Upper lobe of right lung (tissue), 1 donor: Measurements from ENCODE around the gene ARHGAP40. TPM values are rescaled to one million over a fixed set of nuclear protein-coding genes. Genes with fewer than 3 reads are reported as not detected.

Experiments used
- ATAC-seq: fragments of 200-7000 bp; cut with Tn5 transposase; one replicate; pipeline ENCODE4 v1.9.1; 2020; ENCODE audit warnings: mild to moderate bottlenecking, moderate library complexity
- DNase-seq: peaks from one replicate; pipeline ENCODE4 v3.0.0-alpha.2; 2020
- H3K27ac ChIP-seq: fragments of 200-600 bp; one replicate; pipeline ENCODE4 v1.8.0; 2022
- H3K27me3 ChIP-seq: fragments of 200-600 bp; one replicate; pipeline ENCODE4 v1.8.0; 2022; ENCODE audit warnings: mild to moderate bottlenecking
- H3K36me3 ChIP-seq: fragments of 200-600 bp; one replicate; pipeline ENCODE4 v1.8.0; 2022
- H3K4me1 ChIP-seq: fragments of 200-600 bp; one replicate; pipeline ENCODE4 v1.8.0; 2022
- H3K4me3 ChIP-seq: fragments of 200-600 bp; one replicate; pipeline ENCODE4 v1.8.0; 2022; ENCODE audit warnings: mild to moderate bottlenecking
- H3K9me3 ChIP-seq: fragments of 200-600 bp; one replicate; pipeline ENCODE4 v1.8.0; 2022
- intact Hi-C: fragments of 100-400 bp; cut with DNase I; formaldehyde crosslinking; loops from one replicate; pipeline ENCODE4 v1.11.0; 2022
- total RNA-seq: library from RNA; stranded (reverse); fragmentation: NEBNext Ultra II Directional; extraction: Animal tissue kit (Norgen Biotek cat#: 25700); gene quantifications from one replicate; pipeline ENCODE4 v1.2.1, GENCODE V29; 2021
- TF ChIP-seq, protein P1 (sequence below): fragments of 200-600 bp; IDR thresholded peaks from one replicate; pipeline ENCODE4 v1.8.0; 2022; ENCODE audit warnings: antibody characterized with exemption
- donor health status: DM: no; HTN: yes; CAD: no; lungs with severe emphysema.

ARHGAP40 gene
- total RNA-seq, 1 donor from 2014 or later = 0.72 TPM

DNA sequence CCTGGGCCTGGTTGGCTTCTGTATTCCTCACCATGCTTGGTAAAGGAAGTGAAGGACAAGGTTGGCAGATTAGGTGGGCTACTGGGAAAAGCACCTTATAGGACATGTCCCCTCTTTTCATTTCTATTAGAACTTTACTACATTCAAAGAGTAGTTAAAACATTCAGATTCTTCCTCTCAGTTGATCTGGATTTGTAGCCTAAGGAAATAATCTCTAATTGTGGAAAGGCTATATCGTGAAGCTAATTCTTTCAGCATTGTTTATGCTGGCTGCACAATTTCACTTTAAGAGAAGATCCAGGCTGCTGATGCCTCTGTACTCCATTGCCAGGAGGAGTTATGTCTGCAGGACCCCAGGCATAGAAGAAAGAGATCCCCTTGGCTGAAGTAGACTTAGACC, 58.8 kb downstream of the ARHGAP40 start:
- ATAC-seq (no peak), DNase-seq (no peak)
- Histone ChIP-seq H3K27me3 (peaks cover 40% of the 10 kb centered on the region), H3K27ac (no peak overlapping the region), H3K9me3 (no peaks in the 10 kb centered on the region), H3K36me3 (no peaks in the 10 kb centered on the region), H3K4me3 (no peak overlapping the region), H3K4me1 (no peaks in the 10 kb centered on the region)
- intact Hi-C loops = no loop called here
- TF ChIP-seq, protein P1, sequence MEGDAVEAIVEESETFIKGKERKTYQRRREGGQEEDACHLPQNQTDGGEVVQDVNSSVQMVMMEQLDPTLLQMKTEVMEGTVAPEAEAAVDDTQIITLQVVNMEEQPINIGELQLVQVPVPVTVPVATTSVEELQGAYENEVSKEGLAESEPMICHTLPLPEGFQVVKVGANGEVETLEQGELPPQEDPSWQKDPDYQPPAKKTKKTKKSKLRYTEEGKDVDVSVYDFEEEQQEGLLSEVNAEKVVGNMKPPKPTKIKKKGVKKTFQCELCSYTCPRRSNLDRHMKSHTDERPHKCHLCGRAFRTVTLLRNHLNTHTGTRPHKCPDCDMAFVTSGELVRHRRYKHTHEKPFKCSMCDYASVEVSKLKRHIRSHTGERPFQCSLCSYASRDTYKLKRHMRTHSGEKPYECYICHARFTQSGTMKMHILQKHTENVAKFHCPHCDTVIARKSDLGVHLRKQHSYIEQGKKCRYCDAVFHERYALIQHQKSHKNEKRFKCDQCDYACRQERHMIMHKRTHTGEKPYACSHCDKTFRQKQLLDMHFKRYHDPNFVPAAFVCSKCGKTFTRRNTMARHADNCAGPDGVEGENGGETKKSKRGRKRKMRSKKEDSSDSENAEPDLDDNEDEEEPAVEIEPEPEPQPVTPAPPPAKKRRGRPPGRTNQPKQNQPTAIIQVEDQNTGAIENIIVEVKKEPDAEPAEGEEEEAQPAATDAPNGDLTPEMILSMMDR = no peak

DNA sequence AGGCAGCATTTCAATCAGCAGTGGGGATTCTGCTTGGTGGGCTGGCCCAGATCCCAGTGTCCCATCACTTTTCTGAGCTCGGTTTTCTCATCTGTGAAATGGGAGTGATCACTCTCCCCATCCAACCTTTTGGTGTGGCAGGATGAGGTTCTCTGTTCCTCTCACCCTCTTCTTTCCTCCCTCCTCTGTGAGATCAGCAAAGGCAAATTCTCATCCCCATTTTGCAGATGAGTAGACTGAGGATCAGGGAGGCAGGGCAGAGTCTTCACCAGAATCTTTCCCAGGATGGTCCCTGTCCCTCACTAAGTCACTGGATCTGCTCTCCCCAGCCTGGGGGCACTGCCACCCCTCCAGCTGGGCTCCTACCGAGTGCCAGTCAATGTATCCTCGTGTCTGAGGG, 62.1 kb downstream of the ARHGAP40 start:
- no peak overlapping the region for H3K4me3 ChIP-seq
- DNase-seq (no peak), ATAC-seq (no peak)
- H3K27ac ChIP-seq = no peak overlapping the region
- intact Hi-C loops = no loop called here
- H3K4me1 ChIP-seq = no peaks in the 10 kb centered on the region
- H3K9me3 ChIP-seq = no peaks in the 10 kb centered on the region
- TF ChIP-seq, protein P1 = no peak
- peaks cover 30% of the 10 kb centered on the region for H3K27me3 ChIP-seq
- H3K36me3 ChIP-seq = no peaks in the 10 kb centered on the region

DNA sequence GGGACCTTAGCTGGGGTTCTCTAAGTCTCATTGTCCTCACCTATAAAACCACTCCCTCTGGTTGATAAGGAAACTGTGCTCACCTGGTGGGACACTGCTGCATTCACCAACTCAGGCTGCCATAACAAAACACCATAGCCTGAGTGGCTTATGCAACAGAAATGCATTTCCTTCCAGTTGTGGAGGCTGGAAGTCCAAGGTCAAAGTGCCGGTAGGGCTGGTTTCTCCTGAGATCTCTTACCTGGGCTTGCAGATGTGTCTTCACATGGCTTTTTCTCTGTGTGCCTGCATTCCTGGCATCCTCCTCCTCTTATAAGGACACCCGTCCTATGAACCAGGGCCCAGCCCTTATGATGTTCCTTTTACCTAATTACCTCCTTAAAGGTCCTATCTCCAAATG, 62.7 kb downstream of the ARHGAP40 start:
- Histone ChIP-seq H3K4me3 (no peak overlapping the region), H3K36me3 (no peaks in the 10 kb centered on the region)
- no peak for ATAC-seq

DNA sequence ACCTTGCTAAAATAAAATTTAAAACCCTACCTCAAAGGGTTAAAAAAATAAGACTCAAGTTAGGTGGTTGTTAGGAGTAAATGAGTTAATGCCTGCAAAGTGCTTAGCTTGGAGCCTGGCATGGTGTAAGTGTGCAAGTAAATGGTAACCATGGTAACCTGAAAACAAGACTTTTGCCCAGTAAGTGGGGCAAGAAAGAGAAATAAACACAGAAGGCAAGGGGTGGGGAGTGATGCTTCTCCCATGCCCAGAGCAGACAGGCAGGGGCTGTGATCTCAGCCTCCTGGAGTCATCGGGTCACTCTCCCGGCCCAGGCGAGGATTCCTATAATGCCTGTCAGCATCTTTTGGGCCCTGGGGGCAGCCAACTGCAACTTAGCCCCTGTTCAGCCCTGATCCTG, 63.5 kb downstream of the ARHGAP40 start:
- intact Hi-C loops = no loop called here
- DNase-seq = no peak
- Histone ChIP-seq H3K36me3 (no peaks in the 10 kb centered on the region), H3K27me3 (peaks cover 33% of the 10 kb centered on the region), H3K4me3 (no peak overlapping the region), H3K27ac (no peak overlapping the region), H3K4me1 (no peaks in the 10 kb centered on the region), H3K9me3 (no peaks in the 10 kb centered on the region)
- TF ChIP-seq, protein P1 = no peak
- ATAC-seq = no peak

More for the DNA sequence above, 62.7 kb downstream of the ARHGAP40 start:
- TF ChIP-seq, protein P1 = no peak
- intact Hi-C loops = no loop called here
- H3K4me1 ChIP-seq = no peaks in the 10 kb centered on the region
- H3K9me3 ChIP-seq = no peaks in the 10 kb centered on the region
- peaks cover 27% of the 10 kb centered on the region for H3K27me3 ChIP-seq
- H3K27ac ChIP-seq = no peak overlapping the region
- no peak for DNase-seq

DNA sequence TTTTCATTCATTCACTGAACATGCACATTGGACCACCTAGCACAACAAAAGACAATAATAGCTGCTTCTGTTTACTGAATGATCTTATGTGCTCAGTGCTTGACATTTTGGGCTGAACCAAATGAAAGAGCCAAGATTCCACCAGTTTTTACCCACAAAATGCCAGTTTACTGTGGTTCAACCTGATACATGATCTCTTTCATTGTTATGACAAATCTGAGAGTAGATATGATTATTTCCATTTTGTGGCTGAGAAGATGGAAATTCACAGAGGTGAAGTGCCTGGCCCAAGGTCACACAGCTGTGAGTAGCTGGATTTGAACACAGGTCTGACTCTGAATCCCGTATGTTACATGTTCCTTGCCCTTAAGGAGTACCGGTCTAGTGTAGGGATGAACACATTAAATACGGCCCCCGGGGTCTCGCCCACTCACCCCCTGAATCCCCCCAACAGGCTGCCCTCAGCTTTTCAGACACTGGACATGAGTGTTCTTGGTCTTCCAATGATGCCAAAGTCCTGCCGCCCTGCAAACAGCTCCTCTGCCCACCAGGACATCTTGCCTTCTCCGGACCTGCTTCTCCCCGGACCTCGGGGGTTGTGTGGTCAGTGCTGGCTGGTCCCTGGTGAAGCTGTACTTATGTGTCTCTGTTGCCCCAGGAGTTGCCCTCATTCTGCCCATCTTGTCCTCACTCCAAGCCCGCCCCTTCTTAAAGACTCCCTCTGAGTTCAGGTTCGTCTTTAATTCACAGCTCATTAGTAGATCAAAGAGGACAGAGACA, 64.1 kb downstream of the ARHGAP40 start:
- no peak overlapping the region for H3K27ac ChIP-seq
- ATAC-seq (no peak), DNase-seq (no peak)
- H3K27me3 ChIP-seq = peaks cover 36% of the 10 kb centered on the region
- no peaks in the 10 kb centered on the region for H3K4me1 ChIP-seq
- no peaks in the 10 kb centered on the region for H3K36me3 ChIP-seq
- H3K4me3 ChIP-seq = no peak overlapping the region
- no peaks in the 10 kb centered on the region for H3K9me3 ChIP-seq
- intact Hi-C loops = no loop called here
- TF ChIP-seq, protein P1 = no peak
